Tibial artery (tissue), 4 donors: ENCODE data around the gene PRDM8.

Source experiments
- DNase-seq, 2 donors: peaks; one replicate each; pipeline ENCODE4 v3.0.0-alpha.2; 2019
- H3K27ac ChIP-seq, 2 donors: fragments of 200-600 bp; sonication (generic) in 1 of 2; 1 replicate in 1 of 2; 2 replicates in 1 of 2; pipeline ENCODE4 v1.5.1; 2018 to 2019; ENCODE audit warnings: mild to moderate bottlenecking in 1 of 2
- H3K27me3 ChIP-seq, 2 donors: fragments of 200-600 bp; sonication (generic) in 1 of 2; one replicate each; pipeline versions ENCODE4 v1.5.1 to v1.6.0; 2016 to 2019
- H3K36me3 ChIP-seq, 3 donors: fragments of 200-600 bp; sonication (generic) in 2 of 3; one replicate each; pipeline ENCODE4 v1.5.1; 2016 to 2019; ENCODE audit warnings: mild to moderate bottlenecking in 2 of 3
- H3K4me1 ChIP-seq, 4 donors: fragments of 200-600 bp; sonication (generic) in 2 of 4; 1 replicate in 3 of 4; 2 replicates in 1 of 4; pipeline ENCODE4 v1.5.1; 2016 to 2019
- H3K4me3 ChIP-seq, 2 donors: fragments of 200-600 bp; sonication (generic) in 1 of 2; 1 replicate in 1 of 2; 2 replicates in 1 of 2; pipeline ENCODE4 v1.5.1; 2018 to 2019; ENCODE audit warnings: mild to moderate bottlenecking in 2 of 2
- H3K9me3 ChIP-seq, 3 donors: fragments of 200-600 bp; sonication (generic) in 1 of 3; one replicate each; pipeline ENCODE4 v1.5.1; 2016 to 2019
- intact Hi-C: fragments of 100-400 bp; cut with DNase I; formaldehyde crosslinking; loops from one replicate; pipeline ENCODE4 v1.15.0; 2023; ENCODE audit warnings: low total_unique reads
- TF ChIP-seq, protein P1 (sequence below), 2 experiments: fragments of 200-600 bp in 1 of 2; fragments of 450-650 bp in 1 of 2; IDR thresholded peaks; one replicate each; pipeline ENCODE4 v1.5.1; 2017 to 2019; ENCODE audit warnings: antibody characterized with exemption in 2 of 2, mild to moderate bottlenecking in 1 of 2, moderate library complexity in 1 of 2

The PRDM8 gene

DNA sequence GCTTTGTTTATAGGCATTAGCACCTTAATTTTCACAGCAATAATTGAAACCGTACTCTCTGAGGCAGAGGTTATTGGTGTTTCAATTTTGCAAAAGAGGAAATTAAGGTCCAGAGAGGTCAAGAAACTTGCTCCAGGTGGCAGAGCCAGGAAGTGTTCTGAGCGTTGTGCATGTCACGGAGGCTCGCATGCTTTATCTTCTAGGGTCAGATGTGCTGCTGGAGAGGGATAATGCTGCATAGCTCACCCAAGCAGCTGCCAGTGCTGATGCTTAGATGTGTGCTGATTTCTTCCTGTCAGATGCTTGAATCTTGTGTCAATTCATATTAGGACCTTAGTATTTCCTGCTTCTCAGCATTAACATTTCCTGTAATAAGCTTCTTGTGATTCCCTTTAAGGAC lies 56.2 kb downstream of the PRDM8 start:
- Histone ChIP-seq H3K4me1 (no peaks in the 10 kb centered on the region), H3K27ac (no peak overlapping the region), H3K27me3 (peaks cover 0 to 22% of the 10 kb centered on the region in 2 donors), H3K36me3 (no peaks in the 10 kb centered on the region), H3K4me3 (no peak overlapping the region), H3K9me3 (no peaks in the 10 kb centered on the region)
- intact Hi-C loops: no loop called here
- TF ChIP-seq, protein P1, sequence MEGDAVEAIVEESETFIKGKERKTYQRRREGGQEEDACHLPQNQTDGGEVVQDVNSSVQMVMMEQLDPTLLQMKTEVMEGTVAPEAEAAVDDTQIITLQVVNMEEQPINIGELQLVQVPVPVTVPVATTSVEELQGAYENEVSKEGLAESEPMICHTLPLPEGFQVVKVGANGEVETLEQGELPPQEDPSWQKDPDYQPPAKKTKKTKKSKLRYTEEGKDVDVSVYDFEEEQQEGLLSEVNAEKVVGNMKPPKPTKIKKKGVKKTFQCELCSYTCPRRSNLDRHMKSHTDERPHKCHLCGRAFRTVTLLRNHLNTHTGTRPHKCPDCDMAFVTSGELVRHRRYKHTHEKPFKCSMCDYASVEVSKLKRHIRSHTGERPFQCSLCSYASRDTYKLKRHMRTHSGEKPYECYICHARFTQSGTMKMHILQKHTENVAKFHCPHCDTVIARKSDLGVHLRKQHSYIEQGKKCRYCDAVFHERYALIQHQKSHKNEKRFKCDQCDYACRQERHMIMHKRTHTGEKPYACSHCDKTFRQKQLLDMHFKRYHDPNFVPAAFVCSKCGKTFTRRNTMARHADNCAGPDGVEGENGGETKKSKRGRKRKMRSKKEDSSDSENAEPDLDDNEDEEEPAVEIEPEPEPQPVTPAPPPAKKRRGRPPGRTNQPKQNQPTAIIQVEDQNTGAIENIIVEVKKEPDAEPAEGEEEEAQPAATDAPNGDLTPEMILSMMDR (IDR thresholded peaks at IDR 0.05): no peak
- DNase-seq: no peak
